SH-SY5Y (cell line): Measurements from ENCODE around the gene SLC4A11.

ENCODE experiments used
- GATA2 ChIP-seq: IDR thresholded peaks from 2 replicates; pipeline ENCODE4 v1.6.1; 2011; ENCODE audit warnings: mild to moderate bottlenecking, low read depth, low read length
- GATA3 ChIP-seq: IDR thresholded peaks from 2 replicates; pipeline ENCODE4 v1.6.1; 2011; ENCODE audit warnings: low read depth, mild to moderate bottlenecking, low read length, moderate library complexity

- TF ChIP-seq GATA3 (no peak), GATA2 (no peak)
Measured at GRCh38 chr20:3240776-3241363, 1.9 kb upstream of the SLC4A11 start.
